HFFc6 (cell line): ENCODE data around the gene CCZ1. TPM values are rescaled to one million over a fixed set of nuclear protein-coding genes. Genes with fewer than 3 reads are reported as not detected.
"Not testable (repeated sequence)": the region's sequence is repeated elsewhere in the genome, so short reads cannot be mapped to it uniquely, and the experiment has no call there.

Source experiments
- DNase-seq: peaks from one replicate; pipeline ENCODE4 v3.0.0-alpha.2; 2018
- H3K27ac Mint-ChIP-seq: 2 replicates; pipeline ENCODE4 v1.8.0; 2020; ENCODE audit warnings: mild to moderate bottlenecking, mixed read lengths
- H3K27me3 Mint-ChIP-seq: 2 replicates; pipeline ENCODE4 v1.8.0; 2021; ENCODE audit warnings: mild to moderate bottlenecking, moderate library complexity, mixed read lengths; ENCODE audit not compliant: insufficient read depth
- H3K36me3 Mint-ChIP-seq: 2 replicates; pipeline ENCODE4 v1.8.0; 2021; ENCODE audit warnings: low read depth, mixed read lengths
- H3K4me1 Mint-ChIP-seq: 2 replicates; pipeline ENCODE4 v1.8.0; 2020; ENCODE audit warnings: low read depth, mixed read lengths
- H3K4me3 Mint-ChIP-seq: 2 replicates; pipeline ENCODE4 v1.8.0; 2020; ENCODE audit warnings: mild to moderate bottlenecking, moderate library complexity, mixed read lengths
- H3K9me3 Mint-ChIP-seq: 2 replicates; pipeline ENCODE4 v1.8.0; 2020; ENCODE audit warnings: mild to moderate bottlenecking, mixed read lengths
- total RNA-seq, 6 experiments: library from RNA; stranded (reverse); fragmentation: NEBNext Ultra II Directional; extraction: Animal tissue kit (Norgen Biotek cat#: 25700); gene quantifications; 2 replicates in 1 of 6; 3 replicates in 5 of 6; pipeline ENCODE4 v1.2.3, GENCODE V29; 2021

CCZ1 gene
- total RNA-seq, 6 experiments from 2014 or later: 62.9 to 78.5 (median 73.8) TPM

GRCh38 chr7:5963205-5963604 is 64.7 kb downstream of the CCZ1 start:
- H3K36me3 Mint-ChIP-seq, H3K4me1 Mint-ChIP-seq, DNase-seq, H3K27me3 Mint-ChIP-seq, H3K9me3 Mint-ChIP-seq, H3K4me3 Mint-ChIP-seq, H3K27ac Mint-ChIP-seq: not testable (repeated sequence)

- H3K27me3 Mint-ChIP-seq: not testable (repeated sequence)
Measured at GRCh38 chr7:5963810-5964209, 65.3 kb downstream of the CCZ1 start.

GRCh38 chr7:5970347-5970911 is 71.9 kb downstream of the CCZ1 start, which contains the start of gene RSPH10B:
Gene RSPH10B (minus strand): TSS chr7:5970689. CDS start chr7:5967116, 3,573 bp downstream.
- H3K4me1 Mint-ChIP-seq, H3K9me3 Mint-ChIP-seq, H3K36me3 Mint-ChIP-seq, H3K4me3 Mint-ChIP-seq, H3K27ac Mint-ChIP-seq, DNase-seq, H3K27me3 Mint-ChIP-seq: not testable (repeated sequence)

More at GRCh38 chr7:5963810-5964209, 65.3 kb downstream of the CCZ1 start:
- H3K36me3 Mint-ChIP-seq, H3K9me3 Mint-ChIP-seq, H3K27ac Mint-ChIP-seq, H3K4me3 Mint-ChIP-seq, H3K4me1 Mint-ChIP-seq, DNase-seq: not testable (repeated sequence)

- DNase-seq, H3K9me3 Mint-ChIP-seq, H3K36me3 Mint-ChIP-seq, H3K4me1 Mint-ChIP-seq, H3K27ac Mint-ChIP-seq, H3K4me3 Mint-ChIP-seq, H3K27me3 Mint-ChIP-seq: not testable (repeated sequence)
Measured at GRCh38 chr7:5973580-5973979, 75.0 kb downstream of the CCZ1 start.

Other genes starting within 250 kb of the CCZ1 start
- gene RNF216, start 117.1 kb upstream of the CCZ1 start, total RNA-seq: 10 to 100 TPM; 30.5 to 34.5 (median 32.2) TPM
- not detected for gene OCM, start 17.9 kb upstream of the CCZ1 start, total RNA-seq
- under 1 TPM in 1 of 6 experiments, not detected in 5; 0.24 TPM for gene RSPH10B, start 72.0 kb downstream of the CCZ1 start, total RNA-seq
- 10 to 100 TPM; 12.1 to 13.4 (median 12.8) TPM for gene PMS2, start 110.3 kb downstream of the CCZ1 start, total RNA-seq
- 10 to 100 TPM; 36.2 to 47.2 (median 42.9) TPM for gene AIMP2, start 110.5 kb downstream of the CCZ1 start, total RNA-seq
- gene ANKRD61, start 132.6 kb downstream of the CCZ1 start, total RNA-seq: under 1 TPM in 4 of 6 experiments, not detected in 2; 0.17 to 0.24 (median 0.19) TPM
- 100 to 1,000 TPM in 4 of 6 experiments, 10 to 100 TPM in 2; 90.4 to 103 (median 101) TPM for gene EIF2AK1, start 160.4 kb downstream of the CCZ1 start, total RNA-seq
- 1 to 10 TPM; 4.4 to 6.5 (median 5.9) TPM for gene USP42, start 206.2 kb downstream of the CCZ1 start, total RNA-seq